Adrenal gland (tissue), 5 donors: ENCODE data around the gene YTHDF1.

Experiments
- CTCF ChIP-seq, 6 experiments: fragments of 450-650 bp in 4 of 6; fragments of 200-600 bp in 2 of 6; sonication (generic) in 1 of 6; IDR thresholded peaks; 1 replicate in 5 of 6; 2 replicates in 1 of 6; pipeline versions ENCODE4 v1.5.1 to v1.8.0; 2016 to 2021; ENCODE audit warnings: antibody characterized with exemption in 6 of 6, mild to moderate bottlenecking in 2 of 6, moderate library complexity in 1 of 6
- POLR2A ChIP-seq, 2 donors: fragments of 450-650 bp; IDR thresholded peaks; one replicate each; pipeline ENCODE4 v1.6.1; 2017; ENCODE audit warnings: antibody characterized with exemption in 2 of 2, mild to moderate bottlenecking in 2 of 2, moderate library complexity in 1 of 2
- donor health status: DM: no; HTN: no; CAD: no.

DNA sequence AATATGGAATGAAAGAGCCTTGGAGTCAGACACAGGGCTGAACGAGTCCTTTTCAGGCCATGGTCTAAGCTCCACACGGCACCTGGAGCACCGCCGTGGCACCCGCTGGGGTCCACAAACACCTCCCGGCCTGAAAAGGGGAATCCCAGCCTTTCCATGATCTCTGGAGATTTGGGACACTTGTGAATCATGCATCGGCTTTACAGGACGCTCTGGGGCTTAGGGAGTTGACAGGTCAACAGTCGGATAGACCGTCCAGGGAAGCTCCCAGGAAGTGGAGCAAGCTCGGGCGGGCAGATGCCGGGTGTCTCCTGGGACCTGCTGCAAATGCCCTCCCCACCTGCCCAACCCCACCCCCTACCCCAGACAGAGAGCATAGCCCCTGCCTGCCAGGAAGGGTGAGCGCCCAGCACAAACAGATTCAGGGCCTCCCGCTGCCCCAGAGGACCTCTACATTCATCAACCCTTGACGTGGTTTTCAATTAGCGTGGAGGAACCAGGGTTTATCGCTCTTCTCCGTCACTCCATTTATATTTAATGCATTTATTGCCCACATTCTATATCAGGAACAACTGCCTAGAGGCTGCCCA lies 53.6 kb downstream of the YTHDF1 start:
- TF ChIP-seq CTCF (IDR thresholded peaks at IDR 0.05) (no peak), POLR2A (IDR thresholded peaks at IDR 0.05) (no peak)
